Measurements from ENCODE around the gene TBC1D10B.

DNA sequence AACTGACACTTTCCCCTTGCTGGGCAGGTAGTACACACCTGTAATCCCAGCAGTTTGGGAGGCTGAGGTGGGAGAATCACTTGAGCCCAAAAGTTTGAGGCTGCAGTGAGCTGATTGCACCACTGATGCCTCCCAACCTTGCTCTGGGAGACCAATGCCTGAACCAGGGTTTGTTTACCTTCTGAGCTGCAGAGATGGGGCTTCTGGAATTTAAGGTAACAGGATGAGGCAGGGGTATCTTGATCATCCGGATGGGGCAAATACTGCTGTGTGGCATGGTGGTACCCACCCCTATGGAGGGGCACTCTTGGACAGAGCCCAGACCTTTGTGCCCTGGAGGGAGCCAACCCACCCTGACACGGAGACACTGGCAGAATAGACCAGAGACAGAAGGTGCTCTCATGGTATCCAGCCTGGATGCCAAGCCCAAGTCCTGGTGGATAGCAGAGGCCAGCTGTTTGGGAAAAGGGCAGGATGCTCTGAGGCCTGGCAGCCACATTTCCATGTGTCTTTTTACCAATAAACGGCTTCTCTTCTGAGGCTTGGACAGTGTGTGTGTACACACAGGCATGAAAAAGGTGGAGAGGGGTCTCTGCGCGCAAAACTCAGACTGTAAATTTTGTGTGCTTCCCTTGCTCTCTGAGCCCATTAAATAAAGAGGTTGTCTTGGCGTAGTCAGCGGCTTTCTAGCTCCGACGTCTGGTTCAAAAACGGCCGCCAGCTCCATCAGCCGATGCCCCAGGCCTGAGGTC, 29.3 kb upstream of the TBC1D10B start:
- TF ChIP-seq, protein P1, sequence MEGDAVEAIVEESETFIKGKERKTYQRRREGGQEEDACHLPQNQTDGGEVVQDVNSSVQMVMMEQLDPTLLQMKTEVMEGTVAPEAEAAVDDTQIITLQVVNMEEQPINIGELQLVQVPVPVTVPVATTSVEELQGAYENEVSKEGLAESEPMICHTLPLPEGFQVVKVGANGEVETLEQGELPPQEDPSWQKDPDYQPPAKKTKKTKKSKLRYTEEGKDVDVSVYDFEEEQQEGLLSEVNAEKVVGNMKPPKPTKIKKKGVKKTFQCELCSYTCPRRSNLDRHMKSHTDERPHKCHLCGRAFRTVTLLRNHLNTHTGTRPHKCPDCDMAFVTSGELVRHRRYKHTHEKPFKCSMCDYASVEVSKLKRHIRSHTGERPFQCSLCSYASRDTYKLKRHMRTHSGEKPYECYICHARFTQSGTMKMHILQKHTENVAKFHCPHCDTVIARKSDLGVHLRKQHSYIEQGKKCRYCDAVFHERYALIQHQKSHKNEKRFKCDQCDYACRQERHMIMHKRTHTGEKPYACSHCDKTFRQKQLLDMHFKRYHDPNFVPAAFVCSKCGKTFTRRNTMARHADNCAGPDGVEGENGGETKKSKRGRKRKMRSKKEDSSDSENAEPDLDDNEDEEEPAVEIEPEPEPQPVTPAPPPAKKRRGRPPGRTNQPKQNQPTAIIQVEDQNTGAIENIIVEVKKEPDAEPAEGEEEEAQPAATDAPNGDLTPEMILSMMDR (IDR thresholded peaks at IDR 0.05 in 4 of 5, conservative IDR thresholded peaks at IDR 0.05 in 1 of 5) = no peak
- no peak for TF ChIP-seq POLR2A (IDR thresholded peaks at IDR 0.05)
